T1000 (cell line): ENCODE data around the gene GABRB2.
"Not testable (repeated sequence)": the region's sequence is repeated elsewhere in the genome, so short reads cannot be mapped to it uniquely, and the experiment has no call there.

Experiments
- DNase-seq: peaks from one replicate; lab custom pipeline; 2025; ENCODE audit warnings: mixed read lengths; lab: John Stamatoyannopoulos, UW

Gene GABRB2

DNA sequence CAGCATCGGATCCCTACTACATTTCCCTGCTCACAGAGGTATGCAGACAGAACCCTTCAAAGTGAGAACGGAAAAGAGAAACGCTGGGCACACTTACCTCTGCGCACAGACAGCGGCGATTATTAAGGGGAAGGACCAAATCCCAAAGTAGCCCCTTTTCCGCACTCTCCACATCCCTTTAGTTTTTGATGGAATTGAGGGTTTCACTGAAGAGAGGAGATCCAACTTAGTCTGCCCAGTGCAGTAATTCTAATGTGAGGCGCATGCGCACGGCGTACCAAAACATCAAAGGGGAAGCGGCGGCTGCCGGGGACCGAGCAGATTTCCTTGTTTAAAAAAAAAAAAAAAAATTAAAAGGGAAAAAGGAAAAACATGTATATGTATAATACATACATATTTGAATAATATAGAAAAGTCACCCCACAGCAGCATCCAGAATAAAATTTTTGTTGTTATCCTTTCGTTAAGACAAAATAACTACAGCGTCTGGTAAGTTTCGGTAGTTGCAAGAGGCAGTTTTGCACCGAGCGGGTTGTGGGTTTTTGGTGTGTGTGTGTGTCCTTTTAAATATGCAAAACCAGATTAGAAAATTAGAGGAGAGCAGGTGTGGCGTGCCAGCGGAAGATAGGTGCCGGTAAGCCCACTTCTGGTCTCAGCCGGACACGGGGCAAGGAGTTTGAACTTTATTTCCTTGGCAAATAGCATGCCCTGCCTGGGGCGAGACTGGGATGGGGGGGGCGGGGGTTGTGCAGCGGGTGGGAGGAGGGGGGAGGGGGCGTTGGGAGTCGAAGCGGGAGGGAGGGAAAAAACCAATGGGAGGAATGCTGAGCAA, at the start of gene GABRB2:
Gene GABRB2 (minus strand): TSS at position 256 of the 832 bp plus-strand sequence. CDS start 82 bp downstream, at position 174.
- DNase-seq: no peak

DNA sequence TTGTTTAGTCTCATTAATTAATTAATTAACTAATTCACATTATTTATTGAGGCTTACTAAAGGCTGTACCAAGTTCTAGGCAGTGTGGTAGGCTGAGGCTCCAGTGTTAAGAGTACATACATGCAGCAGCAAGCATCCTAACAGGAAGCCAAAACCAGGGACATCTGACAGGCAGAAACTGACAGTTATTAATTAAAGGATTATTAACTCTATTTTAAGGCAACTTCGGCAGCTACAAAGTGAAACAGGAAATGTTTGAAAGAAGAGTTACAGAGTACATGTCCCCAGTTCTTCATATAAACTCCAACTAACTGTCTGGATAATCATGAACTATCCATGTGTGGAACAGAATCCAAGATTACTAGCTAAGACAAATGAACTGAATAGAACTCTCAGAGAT, 39.3 kb upstream of the GABRB2 start:
- no peak for DNase-seq

DNA sequence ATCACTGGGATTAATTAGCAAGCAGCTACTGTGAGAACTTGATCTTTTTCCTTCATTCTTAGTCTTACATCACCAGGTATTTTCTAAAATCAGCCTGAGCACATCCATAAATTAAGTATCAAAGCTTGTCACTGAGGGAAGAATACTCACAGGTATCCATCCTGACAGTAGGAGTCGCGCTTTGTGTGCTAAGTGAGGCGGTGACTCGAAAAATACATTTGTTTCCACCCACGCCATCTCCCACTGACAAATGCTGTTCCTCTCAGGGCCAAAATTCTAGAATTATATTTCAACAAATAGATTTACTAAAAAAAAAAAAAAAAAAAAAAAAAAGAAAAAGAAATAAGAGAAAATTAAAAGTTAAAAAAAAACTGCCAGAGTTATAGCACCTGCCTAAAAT, 34.1 kb upstream of the GABRB2 start:
- no peak for DNase-seq

DNA sequence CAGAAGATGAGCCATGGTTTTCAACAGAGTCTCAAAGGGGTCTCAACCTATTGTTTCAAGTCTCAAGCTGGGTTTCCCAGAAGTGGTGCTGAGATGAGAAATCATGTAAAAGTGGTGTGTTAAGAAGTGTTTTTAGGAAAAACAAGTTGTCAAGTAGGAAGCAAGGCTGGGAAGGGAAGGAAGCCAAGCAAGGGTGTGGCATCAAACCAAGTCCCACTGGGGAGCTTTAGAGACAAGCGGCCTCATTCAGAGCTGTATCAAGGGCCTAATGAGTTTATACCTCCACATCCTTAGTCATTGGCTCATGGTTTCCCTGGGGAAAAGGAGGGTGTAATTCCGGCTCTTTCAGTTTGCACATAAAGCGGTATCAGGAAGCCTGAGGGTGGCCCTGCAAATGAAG, 26.4 kb upstream of the GABRB2 start:
- DNase-seq: no peak

DNA sequence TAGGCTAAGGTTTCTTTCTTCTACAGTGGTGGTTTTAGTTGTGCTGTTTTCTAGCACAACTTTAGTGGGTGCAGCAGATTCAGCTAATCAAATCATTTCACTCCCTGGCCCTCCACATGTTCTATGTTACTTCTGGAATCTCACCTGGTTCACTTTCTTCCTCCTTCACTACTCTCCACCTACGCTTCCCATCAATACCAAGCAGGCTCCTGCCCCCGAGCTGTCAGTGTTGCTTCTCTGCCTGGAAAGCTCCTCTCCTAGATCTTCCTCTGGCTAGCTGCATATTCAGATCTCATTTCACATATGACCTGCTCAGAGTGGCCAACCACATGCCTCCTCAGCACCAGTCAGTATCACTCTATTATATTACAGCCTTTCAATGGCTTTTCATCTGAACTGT, 19.6 kb upstream of the GABRB2 start:
- no peak for DNase-seq

DNA sequence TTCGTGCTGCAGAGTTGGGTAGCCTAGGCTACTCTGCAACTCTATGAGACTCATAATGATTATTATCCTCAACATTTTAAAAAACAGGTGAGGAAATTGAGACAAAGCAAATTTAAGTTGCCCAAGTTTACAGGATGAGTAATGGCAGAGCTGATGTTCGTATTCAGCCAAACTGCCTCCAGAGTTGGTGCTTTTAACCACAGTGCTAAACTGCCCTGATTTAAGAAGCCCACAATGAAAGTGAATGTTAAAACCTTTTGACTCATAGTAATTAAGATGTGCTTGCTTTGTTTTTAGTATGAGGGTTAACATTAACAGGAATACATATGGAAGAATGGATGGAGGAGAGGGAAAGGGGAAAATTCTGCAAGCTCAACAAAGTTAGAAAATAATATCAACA, 15.9 kb upstream of the GABRB2 start:
- DNase-seq: no peak

DNA sequence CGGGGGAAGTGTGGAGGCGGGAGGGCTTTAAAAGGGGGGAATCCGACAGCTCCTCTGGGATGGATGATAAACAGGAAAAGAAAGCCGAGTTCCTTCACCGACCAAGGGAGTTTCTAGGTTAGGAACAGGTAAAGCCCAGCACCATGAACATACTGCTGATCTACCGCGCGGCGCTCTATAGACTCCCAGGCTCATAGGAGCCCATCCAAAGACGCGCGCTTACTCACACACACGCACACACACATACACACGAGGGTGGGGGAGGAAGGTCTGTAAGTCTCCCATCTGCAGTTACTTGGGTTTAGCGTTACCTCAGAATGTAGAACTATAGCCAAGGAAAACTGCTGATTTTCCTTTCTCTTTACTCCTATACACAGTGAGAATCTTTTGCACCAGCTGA, 2.6 kb upstream of the GABRB2 start:
- DNase-seq: no peak

DNA sequence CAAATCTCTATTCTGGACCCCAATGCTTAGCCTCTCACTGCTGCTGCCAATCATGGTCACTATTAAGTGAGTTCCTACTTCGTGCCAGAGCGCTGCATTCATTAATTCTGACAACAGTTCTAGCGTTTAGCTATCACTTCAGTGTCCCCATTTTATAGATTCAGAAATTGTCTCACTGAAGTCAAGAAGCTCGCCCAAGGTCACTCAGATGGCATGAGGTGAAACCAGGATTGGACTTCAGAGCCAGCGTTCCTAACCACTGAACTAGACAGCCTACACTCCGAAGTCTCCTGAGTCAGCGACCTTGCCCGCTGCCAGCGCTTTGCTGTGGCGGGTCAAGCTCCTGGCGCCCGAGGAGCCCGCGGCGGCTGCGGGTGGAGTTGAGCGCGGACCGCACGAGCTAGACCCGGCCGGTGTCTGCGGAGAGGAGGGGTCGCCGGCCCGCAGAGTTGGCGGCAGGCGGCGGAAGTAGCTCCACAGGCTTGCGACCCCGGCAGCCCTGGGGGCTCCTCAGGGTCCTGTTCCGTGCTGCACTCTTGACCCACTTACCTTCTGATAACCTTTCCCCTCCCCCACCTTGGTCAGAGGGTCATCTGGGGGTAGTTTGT, 2.1 kb upstream of the GABRB2 start:
- no peak for DNase-seq

DNA sequence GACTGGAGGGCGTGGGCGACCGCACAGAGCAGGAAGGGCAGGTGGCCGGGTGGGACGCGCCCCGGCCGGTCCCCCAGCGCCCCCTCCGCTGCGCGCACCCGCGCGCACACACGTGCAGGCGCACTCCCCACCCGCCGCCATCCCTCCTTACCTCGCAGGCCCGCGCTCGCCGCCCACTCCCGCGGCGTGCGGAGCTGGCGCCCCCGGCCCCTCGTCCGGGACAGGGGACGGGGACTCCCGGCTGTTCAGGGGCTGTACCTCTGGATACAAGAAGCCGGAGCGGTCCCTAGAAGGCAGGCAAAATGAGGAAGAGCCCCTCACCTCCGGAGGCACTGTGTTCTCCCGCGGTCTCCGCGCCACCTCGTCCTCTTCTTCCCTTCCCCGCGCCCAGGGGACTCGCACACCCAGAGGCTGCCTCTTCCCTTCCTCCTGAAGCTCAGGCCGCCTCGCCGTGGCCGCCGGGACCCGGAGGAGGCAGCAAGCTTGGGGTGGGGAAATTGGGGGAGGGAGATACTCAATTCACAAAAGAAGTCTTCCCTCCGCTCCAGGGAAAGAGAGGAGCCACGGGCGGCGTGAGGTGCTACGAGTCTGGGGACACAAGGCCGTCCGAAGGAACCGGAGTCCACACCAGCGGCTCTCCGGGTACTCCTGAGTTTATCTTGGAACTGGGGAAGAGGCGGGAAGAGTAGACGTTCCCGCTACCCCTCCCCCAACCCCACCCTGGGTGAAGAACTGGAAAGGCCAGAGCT, 1.4 kb upstream of the GABRB2 start:
- peak; percentile 7 for DNase-seq

DNA sequence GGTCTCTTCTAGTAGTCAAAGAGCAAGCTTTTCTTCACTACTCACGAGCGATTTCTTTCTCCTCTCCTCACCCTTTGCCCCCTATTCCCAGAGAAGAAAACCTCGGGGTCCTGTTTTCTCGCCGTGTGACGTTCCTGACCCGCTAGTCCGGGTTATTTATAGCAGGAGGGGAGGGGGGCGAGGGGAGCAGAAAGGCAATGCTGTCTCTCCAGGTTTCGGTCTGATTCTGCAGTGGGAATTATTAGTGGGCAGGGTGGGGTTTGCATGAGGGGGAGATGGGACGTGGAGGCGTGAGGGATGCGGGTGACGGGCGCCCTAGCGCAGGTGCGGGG, 847 bp upstream of the GABRB2 start:
- no peak for DNase-seq

DNA sequence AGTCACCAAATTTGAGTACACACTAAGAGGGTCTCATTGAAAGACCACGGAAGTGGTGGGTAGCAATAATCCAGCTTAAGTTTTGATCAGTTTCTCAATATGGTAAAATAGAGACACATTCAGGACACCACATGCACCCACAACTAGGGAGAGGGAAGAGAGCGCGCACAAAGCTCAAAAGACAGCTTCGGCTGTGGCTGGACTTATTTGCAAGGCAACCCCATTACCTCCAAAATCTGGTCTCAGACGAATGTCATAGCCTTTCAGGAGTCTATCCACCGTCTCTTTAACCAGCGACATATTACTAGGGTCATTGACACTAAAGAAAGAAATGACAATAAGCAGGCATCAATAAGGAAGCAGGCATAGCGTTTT, 443 bp downstream of the GABRB2 start:
- DNase-seq: no peak

DNA sequence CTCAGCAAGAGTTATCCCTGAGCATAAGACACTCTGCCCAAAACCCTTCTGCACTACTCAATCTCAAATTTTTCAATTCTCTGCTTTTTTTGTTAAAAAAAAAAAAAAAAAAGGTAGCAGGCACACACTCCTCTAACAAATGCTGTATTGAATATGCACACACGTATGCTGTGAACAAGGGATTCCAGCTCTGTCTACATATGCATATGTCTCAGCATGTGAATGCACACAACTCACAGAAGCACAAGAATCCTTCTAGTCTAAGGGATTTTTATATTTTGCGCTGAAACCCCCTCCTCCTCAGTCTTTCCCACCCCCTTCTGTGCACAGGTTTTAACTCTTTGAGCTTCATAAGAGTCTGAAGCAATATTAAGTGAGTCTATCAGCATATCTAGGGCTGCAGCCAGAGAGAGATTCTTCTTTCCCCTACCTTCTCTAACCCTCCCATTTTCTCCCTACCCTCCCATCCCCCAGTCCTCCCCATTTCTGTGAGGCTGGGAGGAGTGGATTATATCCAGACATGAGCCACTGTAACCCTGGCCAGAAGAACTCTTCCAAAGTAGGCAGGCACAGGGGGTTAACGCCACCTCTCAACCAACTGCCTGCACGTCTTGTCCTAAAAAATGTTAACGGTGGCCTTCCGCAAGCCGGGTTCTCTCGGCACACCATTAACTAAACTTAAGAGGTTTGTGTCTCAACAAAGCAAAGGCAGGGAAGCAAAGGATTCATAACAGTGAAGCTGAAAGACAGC, 1.0 kb downstream of the GABRB2 start:
- DNase-seq: no peak

DNA sequence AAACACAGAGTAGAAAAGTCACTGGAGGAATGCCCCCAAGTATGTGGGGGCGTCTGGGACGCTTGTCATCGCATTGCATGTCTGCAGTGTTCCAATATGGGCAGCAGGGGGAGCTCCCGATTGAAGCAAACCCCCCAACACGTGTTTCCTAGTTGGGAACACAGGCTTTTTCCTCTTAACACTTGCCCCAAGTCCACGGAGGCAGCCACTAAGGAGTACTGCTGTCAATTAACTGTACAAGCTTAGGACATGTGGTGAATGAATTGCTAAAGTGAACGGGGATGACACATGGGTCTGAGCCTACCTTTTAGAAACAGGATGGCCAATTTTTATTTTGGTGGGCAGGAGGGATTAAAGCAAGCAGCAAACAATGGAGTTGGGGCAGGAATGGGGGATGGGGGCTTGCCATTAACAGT, 2.2 kb downstream of the GABRB2 start:
- peak; percentile 16 for DNase-seq

DNA sequence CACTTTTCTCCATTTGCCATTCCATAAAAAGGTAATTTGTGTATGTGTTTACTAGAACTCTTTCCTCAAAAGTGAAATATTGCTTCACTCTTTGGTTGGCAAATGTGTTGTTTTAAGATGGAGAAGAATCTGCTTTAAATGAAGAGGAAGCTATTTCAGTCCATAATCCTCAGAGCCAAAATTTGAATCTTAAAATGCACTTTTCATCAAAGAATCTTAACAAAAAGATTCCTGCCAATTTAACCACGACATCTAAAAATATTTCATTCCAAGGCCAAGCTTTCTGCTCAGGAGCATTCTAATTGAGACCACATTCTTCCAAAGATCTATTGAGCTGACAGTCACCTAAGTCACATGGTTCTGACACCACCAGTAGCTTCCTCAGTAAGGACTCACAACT, 7.5 kb downstream of the GABRB2 start:
- no peak for DNase-seq

DNA sequence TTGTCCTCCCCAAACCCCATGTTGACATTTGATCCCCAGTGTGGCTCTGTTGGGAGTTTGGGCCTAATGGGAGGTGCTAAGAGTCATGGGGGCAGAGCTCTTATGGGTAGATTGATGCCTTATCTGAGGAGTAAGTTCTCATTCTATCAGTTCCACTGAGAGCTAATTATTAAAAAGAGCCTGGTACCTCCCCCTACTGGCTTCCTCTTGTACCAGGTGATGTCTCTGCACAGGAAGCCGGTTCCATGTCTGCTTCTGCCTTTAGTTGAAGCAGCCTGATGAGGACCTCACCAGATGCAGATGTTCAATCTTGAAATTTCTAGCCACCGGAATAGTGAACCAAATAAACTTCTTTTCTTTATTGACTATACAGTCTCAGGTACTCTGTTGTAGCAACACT, 10.8 kb downstream of the GABRB2 start:
- DNase-seq: no peak

DNA sequence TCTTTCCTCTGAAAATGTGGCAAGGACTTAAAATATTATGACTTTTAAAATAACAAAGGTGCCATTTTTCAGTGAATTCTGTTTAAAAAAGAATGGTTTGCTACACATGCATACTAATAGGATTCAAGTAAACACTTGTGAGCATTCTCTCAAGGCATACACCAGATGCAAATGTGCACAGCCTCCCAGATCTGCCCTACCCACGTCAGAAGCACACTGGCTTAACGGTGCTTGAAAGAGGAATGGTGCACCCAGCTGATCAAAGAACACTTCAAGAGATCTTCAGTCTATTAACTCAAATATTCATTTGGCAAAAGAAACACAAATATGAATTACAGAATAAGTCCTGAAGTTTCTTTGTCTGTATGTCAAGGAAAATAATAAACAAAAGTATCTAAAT, 15.8 kb downstream of the GABRB2 start:
- no peak for DNase-seq

DNA sequence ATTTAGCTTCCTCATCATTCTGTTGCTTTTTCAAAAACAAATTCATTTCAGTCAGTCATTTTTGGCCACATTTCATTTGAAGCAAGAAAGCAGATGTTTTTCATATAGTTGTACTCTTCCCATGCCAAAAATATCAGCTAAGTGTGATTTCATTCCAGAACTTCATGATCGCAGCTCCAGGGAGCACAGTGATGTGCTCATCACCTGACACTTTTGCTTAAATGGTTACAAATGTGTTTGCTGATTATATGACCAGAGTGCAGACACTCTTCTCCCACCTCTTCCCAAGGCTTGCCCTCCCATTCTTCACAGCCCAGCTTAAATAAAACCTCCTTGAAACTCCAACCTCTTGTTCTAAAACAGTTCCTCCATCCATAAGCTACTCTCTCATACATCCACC, 32.6 kb downstream of the GABRB2 start:
- DNase-seq: no peak

DNA sequence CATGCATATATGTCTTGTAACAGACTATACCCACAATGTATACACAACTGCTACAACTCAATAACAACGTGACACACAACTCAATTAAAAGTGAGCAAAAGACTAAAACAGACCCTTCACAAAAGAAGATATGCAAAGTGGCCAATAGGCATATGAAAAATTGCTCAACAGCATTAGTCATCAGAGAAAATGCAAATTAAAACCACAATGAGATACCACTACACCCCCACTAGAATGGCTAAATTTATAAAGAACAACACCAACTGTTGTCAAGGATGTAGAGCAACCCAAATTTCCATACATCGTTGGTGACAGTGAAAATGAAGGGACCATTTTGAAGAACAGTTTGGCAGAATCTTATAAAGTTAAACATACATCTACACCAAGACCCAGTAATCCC, 38.9 kb downstream of the GABRB2 start:
- DNase-seq: no peak

DNA sequence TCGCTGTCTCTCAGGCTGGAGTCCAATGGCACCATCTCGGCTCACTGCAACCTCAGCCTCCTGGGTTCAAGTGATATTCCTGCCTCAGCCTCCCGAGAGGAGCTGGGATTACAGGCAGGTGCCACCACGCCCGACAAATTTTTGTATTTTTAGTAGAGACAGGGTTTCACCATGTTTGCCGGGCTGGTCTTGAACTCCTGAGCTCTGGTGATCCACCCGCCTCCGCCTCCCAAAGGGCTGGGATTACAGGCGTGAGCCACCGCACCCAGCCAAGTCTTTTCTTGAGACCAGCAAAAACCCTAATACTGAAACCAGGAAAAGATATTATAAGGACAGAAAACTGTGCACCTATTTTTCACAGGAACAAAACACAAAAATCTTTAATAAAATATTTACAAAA, 41.4 kb downstream of the GABRB2 start:
- DNase-seq: not testable (repeated sequence)

DNA sequence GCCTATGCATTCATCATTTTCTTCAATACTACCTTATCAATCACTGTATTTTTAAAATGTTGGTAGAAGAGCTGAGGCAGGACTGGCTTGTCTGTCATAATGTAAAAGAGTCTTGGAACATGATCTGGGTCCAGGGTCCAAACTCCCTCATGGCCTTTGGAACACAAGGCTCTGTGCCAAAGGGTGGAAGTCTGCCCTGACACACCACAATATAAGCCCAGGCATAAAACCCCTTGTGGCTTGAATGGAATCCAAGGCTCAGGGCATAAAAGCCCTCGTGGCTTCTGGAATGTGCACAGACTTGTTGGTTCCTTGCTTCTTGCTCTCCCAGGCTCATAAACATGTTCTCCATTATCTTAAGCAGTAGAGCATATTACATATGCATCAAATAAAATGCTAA, 48.0 kb downstream of the GABRB2 start:
- no peak for DNase-seq

DNA sequence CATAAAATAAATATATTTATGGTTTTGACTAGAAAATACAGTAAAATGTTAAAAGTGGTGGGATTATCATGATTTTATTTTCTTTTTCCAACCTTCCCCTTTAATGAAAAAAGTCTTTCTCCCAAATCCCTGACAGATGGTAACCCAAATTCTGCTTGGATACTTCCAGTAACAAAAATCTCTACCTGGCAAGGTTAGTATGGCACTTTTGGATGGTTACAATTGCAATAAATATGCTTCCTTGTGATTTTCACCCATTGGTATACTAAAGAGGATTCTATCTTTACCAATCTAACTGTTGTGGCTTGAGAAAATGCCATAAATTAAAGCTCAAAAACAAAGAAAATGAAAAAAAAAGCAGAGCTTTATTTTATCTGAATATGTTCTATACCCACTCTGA, 62.8 kb downstream of the GABRB2 start:
- DNase-seq: no peak

DNA sequence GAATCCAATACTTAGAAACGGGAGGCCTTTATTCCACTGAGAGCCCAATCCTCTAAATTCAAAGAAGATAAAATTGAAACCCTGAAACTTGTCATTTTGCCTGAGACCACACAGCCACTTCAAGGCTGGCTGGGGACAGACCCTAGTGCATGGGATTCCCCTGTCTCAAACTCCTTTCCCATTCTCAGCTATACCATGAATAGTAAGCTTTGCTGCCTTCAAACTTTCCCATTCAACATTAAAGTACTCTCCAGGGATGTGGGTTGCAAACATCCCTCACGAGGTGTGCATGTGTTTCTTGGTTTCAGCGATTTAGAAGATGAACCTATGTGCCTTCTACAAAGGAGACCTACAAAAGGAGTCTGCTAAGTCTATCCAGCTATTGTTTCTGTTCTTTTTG, 64.6 kb downstream of the GABRB2 start:
- DNase-seq: no peak
